Measurements from ENCODE around the gene PIK3CB. TPM values are rescaled to one million over a fixed set of nuclear protein-coding genes. Genes with fewer than 3 reads are reported as not detected.

The PIK3CB gene
- total and polyA plus RNA-seq, 2 of the 8 experiments (the other 6 are each of a cell fraction or from before 2014, with no cell fraction given): 8.3 to 35.2 TPM

DNA sequence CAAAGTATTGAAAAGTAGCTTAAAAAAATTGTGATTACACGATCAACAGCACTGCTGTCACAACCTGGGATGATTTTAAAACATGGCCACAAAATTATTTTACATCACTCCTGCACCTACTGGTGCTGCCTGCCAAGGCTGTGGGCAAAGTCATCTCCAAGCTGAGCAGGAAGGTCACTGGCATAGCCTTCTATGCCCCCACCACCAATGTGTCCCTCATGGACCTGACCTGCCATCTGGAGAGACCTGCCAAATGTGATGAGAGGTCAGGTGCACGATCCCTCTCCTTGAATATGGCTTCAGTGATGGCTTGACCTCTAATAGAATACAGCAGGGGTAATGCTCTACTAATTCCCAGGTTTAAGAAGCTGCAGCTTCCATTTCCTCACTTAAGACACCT lies 57.8 kb downstream of the PIK3CB start (continued):
- TF ChIP-seq, protein P1, sequence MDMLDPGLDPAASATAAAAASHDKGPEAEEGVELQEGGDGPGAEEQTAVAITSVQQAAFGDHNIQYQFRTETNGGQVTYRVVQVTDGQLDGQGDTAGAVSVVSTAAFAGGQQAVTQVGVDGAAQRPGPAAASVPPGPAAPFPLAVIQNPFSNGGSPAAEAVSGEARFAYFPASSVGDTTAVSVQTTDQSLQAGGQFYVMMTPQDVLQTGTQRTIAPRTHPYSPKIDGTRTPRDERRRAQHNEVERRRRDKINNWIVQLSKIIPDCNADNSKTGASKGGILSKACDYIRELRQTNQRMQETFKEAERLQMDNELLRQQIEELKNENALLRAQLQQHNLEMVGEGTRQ (IDR thresholded peaks at IDR 0.05; ENCODE audit: low read length): no peak
- no peak for TF ChIP-seq EZH2 (IDR thresholded peaks at IDR 0.05; ENCODE audit: low read depth, low read length, severe bottlenecking)
- TF ChIP-seq KDM5A (IDR thresholded peaks at IDR 0.05; ENCODE audit: low read length): no peak
